K562 (cell line): Measurements from ENCODE around the gene CAMK2D. TPM values are rescaled to one million over a fixed set of nuclear protein-coding genes. Genes with fewer than 3 reads are reported as not detected.

Experiments
- ATAC-seq: fragments of 200-7000 bp; cut with Tn5 transposase; 3 replicates; pipeline ENCODE4 v1.9.1; 2020; ENCODE audit warnings: moderate library complexity
- BruUV-seq: library from RNA; stranded (reverse); fragments of 400-500 nt; replicated peaks from 2 replicates; lab custom pipeline; 2021; lab: Mats Ljungman, UMichigan
- CTCF ChIA-PET: fragments of 300-600 bp; formaldehyde crosslinking; extraction: SDS; loops from one replicate; lab custom pipeline; 2021; ENCODE audit warnings: low intra/inter-chr PET ratio; lab: Yijun Ruan, JAX
- POLR2A ChIA-PET: fragments of 300-600, 350-650 bp; sonication (Branson Sonifier 250); formaldehyde crosslinking; extraction: SDS; loops from one replicate; lab custom pipeline; 2021; ENCODE audit warnings: antibody characterized with exemption, inconsistent platforms; lab: Yijun Ruan, JAX
- DNase-seq, 4 experiments: peaks; one replicate each; pipeline versions ENCODE4 v3.0.0 to v3.0.0-alpha.2; 2011 to 2018; ENCODE audit warnings: low spot score in 3 of 4, mixed read lengths in 3 of 4; ENCODE audit errors: extremely low read depth in 1 of 4
- FAIRE-seq: peaks from 2 replicates; lab custom pipeline; 2011; peaks lifted over from hg19 to GRCh38; lab: Jason Lieb, UNC
- H2AFZ ChIP-seq: 2 replicates; pipeline ENCODE4 v1.6.0; 2011; ENCODE audit warnings: low read depth, low read length, control low read depth, inconsistent platforms
- H3K27ac ChIP-seq: fragments of 200-600 bp; 3 replicates; pipeline ENCODE4 v1.8.0; 2011; ENCODE audit warnings: low read depth, mild to moderate bottlenecking, control low read depth, inconsistent platforms, low read length, moderate library complexity, mixed read lengths; ENCODE audit errors: extremely low read depth
- H3K27me3 ChIP-seq, 2 experiments: fragments of 300-600 bp in 1 of 2; 2 replicates in 1 of 2; 3 replicates in 1 of 2; pipeline versions ENCODE4 v1.6.0 to v1.8.0; 2011; ENCODE audit warnings: inconsistent platforms in 2 of 2, low read length in 2 of 2, mild to moderate bottlenecking in 1 of 2, mixed read lengths in 1 of 2, moderate library complexity in 1 of 2; ENCODE audit not compliant: control insufficient read depth in 2 of 2, insufficient read depth in 2 of 2
- H3K36me3 ChIP-seq: fragments of 300-600 bp; 3 replicates; pipeline ENCODE4 v1.8.0; 2011; ENCODE audit warnings: mild to moderate bottlenecking, low read length, inconsistent platforms; ENCODE audit not compliant: control insufficient read depth, insufficient read depth
- H3K4me1 ChIP-seq, 2 experiments: fragments of 200-600 bp in 1 of 2; replicated peaks in 1 of 2; 2 replicates in 1 of 2; 3 replicates in 1 of 2; pipeline versions ENCODE4 v1.5.1 to v1.8.0; 2011; ENCODE audit warnings: inconsistent platforms in 2 of 2, low read length in 2 of 2, mild to moderate bottlenecking in 1 of 2, mixed read lengths in 1 of 2, moderate library complexity in 1 of 2; ENCODE audit not compliant: control insufficient read depth in 2 of 2, insufficient read depth in 2 of 2
- H3K4me2 ChIP-seq: 2 replicates; pipeline ENCODE4 v1.6.1; 2011; ENCODE audit warnings: low read length, control low read depth, inconsistent platforms, mixed read lengths; ENCODE audit not compliant: insufficient read depth
- H3K4me3 ChIP-seq: fragments of 200-600 bp; sonication (generic), shearing (Covaris generic); 2 replicates; pipeline ENCODE4 v1.5.1; 2016; ENCODE audit warnings: control low read depth, inconsistent platforms
- H3K79me2 ChIP-seq: fragments of 200-600 bp; 3 replicates; pipeline ENCODE4 v1.8.0; 2011; ENCODE audit warnings: low read length, inconsistent platforms; ENCODE audit not compliant: control insufficient read depth, insufficient read depth
- H3K9ac ChIP-seq, 2 experiments: 2 replicates each; pipeline versions ENCODE4 v1.6.0 to v1.6.1; 2011; ENCODE audit warnings: low read depth in 2 of 2, low read length in 2 of 2, control low read depth in 1 of 2, inconsistent platforms in 1 of 2, mild to moderate bottlenecking in 1 of 2, mixed read lengths in 1 of 2; ENCODE audit not compliant: insufficient read depth in 1 of 2
- H3K9me1 ChIP-seq: one replicate; pipeline ENCODE4 v1.6.0; 2011; ENCODE audit warnings: inconsistent platforms, mild to moderate bottlenecking, low read length, moderate library complexity; ENCODE audit not compliant: control insufficient read depth, insufficient read depth
- H3K9me3 ChIP-seq: replicated peaks from 2 replicates; pipeline ENCODE4 v1.5.1; 2011; ENCODE audit warnings: low read depth, low read length, inconsistent platforms; ENCODE audit not compliant: control insufficient read depth, insufficient read depth
- H4K20me1 ChIP-seq: replicated peaks from 2 replicates; pipeline ENCODE4 v1.6.1; 2011; ENCODE audit warnings: low read length, inconsistent platforms, mixed read lengths; ENCODE audit not compliant: control insufficient read depth, insufficient read depth
- BDP1 ChIP-seq: IDR thresholded peaks from 3 replicates; pipeline ENCODE4 v1.6.1; 2011; ENCODE audit not compliant: insufficient read length, insufficient read depth
- BRF2 ChIP-seq: IDR thresholded peaks from 3 replicates; pipeline ENCODE4 v1.6.1; 2011; ENCODE audit warnings: borderline replicate concordance, mild to moderate bottlenecking; ENCODE audit not compliant: insufficient read length, insufficient read depth
- EGR1 ChIP-seq: fragments of 450-650 bp; conservative IDR thresholded peaks from 2 replicates; pipeline ENCODE4 v1.6.1; 2017; ENCODE audit warnings: mild to moderate bottlenecking
- GABPA ChIP-seq: fragments of 200-800 bp; sonication (Bioruptor generic); conservative IDR thresholded peaks from 2 replicates; pipeline ENCODE4 v1.6.1; 2016; ENCODE audit warnings: low read depth, missing genetic modification characterization, missing compliant biosample characterization
- HDAC6 ChIP-seq: IDR thresholded peaks from 2 replicates; pipeline ENCODE4 v1.6.1; 2012; ENCODE audit warnings: low read depth, mild to moderate bottlenecking, control low read depth, inconsistent platforms, low read length, moderate library complexity
- LARP7 ChIP-seq: fragments of 450-650 bp; IDR thresholded peaks from 2 replicates; pipeline ENCODE4 v1.6.1; 2016
- MYBL2 ChIP-seq, 2 experiments: fragments of 450-650 bp in 1 of 2; sonication (generic) in 1 of 2; formaldehyde crosslinking in 1 of 2; IDR thresholded peaks; 2 replicates each; pipeline versions ENCODE4 v1.6.1 to v1.8.1; 2017 to 2022; ENCODE audit warnings: borderline replicate concordance in 1 of 2, inconsistent platforms in 1 of 2, low read depth in 1 of 2, mild to moderate bottlenecking in 1 of 2, missing genetic modification reagents in 1 of 2, moderate library complexity in 1 of 2
- NBN ChIP-seq: fragments of 450-650 bp; IDR thresholded peaks from 2 replicates; pipeline ENCODE4 v1.6.1; 2016; ENCODE audit warnings: low read depth, mild to moderate bottlenecking
- POLR3A ChIP-seq: IDR thresholded peaks from 2 replicates; pipeline ENCODE4 v1.6.1; 2011; ENCODE audit warnings: borderline replicate concordance, mild to moderate bottlenecking, moderate library complexity; ENCODE audit not compliant: insufficient read length, insufficient read depth; ENCODE audit errors: extremely low read depth
- STAT5A ChIP-seq: IDR thresholded peaks from 2 replicates; pipeline ENCODE4 v1.6.1; 2012; ENCODE audit warnings: low read length, inconsistent platforms, borderline replicate concordance
- ZBTB33 ChIP-seq: sonication (generic); formaldehyde crosslinking; IDR thresholded peaks from 2 replicates; pipeline ENCODE4 v1.8.1; 2023; ENCODE audit warnings: mild to moderate bottlenecking, missing genetic modification reagents
- ZNF384 ChIP-seq: IDR thresholded peaks from 2 replicates; pipeline ENCODE4 v1.6.1; 2012; ENCODE audit warnings: low read depth, low read length, improper control_type of control experiment
- in situ Hi-C: fragments of 300-500 bp; cut with MboI; formaldehyde crosslinking; loops from 4 replicates; pipeline ENCODE4 v1.15.0; 2018; ENCODE audit warnings: inconsistent platforms, mixed read lengths
- intact Hi-C: fragments of 100-400 bp; cut with micrococcal nuclease; formaldehyde crosslinking; loops from 2 replicates; pipeline ENCODE4 v1.14.2; 2022
- polyA plus RNA-seq, 8 experiments: library from polyadenylated mRNA; depleted of rRNA in 4 of 8; stranded (reverse) in 5 of 8; unstranded in 3 of 8; fragments of >200 nt; fragmentation: Nextera tagmentation in 2 of 8; fragmentation: Illumina TruSeq in 1 of 8; extraction: Ambion mirVana in 2 of 8; extraction: Trizol in 1 of 8; gene quantifications; 2 replicates each; pipeline versions ENCODE4 v1.2.1 to v1.2.3, GENCODE V29; 2011 to 2014; ENCODE audit warnings: inconsistent platforms in 1 of 8, missing spikeins in 1 of 8
- total RNA-seq, 7 experiments: library from RNA; depleted of rRNA in 6 of 7; stranded (reverse); fragments of >200 nt in 6 of 7; fragmentation: Illumina TruSeq in 2 of 7; extraction: Trizol in 2 of 7; gene quantifications; 2 replicates each; pipeline versions ENCODE4 v1.2.1 to v1.2.3, GENCODE V29; 2011 to 2021; ENCODE audit warnings: low replicate concordance in 1 of 7
- TF ChIP-seq, protein P1 (sequence below): sonication (generic); formaldehyde crosslinking; IDR thresholded peaks from 2 replicates; pipeline ENCODE4 v1.8.0; 2022; ENCODE audit warnings: mild to moderate bottlenecking, missing genetic modification reagents
- TF ChIP-seq, protein P2 (sequence below): fragments of 200-800 bp; sonication (Bioruptor generic); IDR thresholded peaks from 2 replicates; pipeline ENCODE4 v1.6.1; 2017; ENCODE audit warnings: missing genetic modification characterization, missing compliant biosample characterization
- TF ChIP-seq, protein P3 (sequence below): fragments of 150-350 bp; conservative IDR thresholded peaks from 2 replicates; pipeline ENCODE4 v1.6.1; 2014; ENCODE audit warnings: low read length

The CAMK2D gene
- total and polyA plus RNA-seq, 9 of the 15 experiments (the other 6 are each of a cell fraction or from before 2014, with no cell fraction given) = 0.01 to 0.33 (median 0.04) TPM; not detected in 2

DNA sequence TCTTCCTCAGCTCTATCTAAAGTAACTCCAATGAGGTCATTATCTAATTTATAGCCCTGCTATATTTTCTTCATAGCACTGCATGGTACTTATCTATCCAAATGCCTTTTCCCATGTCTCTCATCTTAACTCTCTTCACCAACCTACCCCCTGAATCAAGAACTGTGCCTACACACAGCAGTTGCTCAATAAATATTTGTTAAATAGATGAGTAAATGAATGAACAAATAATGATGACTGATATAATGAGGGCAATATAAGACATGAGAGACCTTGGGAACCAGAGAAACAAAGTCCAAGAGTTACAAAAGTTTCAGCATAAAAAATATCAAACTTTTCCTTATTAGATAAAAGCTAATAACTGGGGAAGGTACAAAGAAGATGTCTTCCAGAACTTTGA is 19.6 kb downstream of the CAMK2D start:
- no TSS peak for BruUV-seq
- ChIA-PET POLR2A (no interaction called here), CTCF (no interaction called here)
- Histone ChIP-seq H3K9me1 (no peaks in the 10 kb centered on the region), H3K79me2 (no peaks in the 10 kb centered on the region), H3K27ac (no peak overlapping the region), H3K4me3 (no peak overlapping the region), H3K4me1 (no peaks in the 10 kb centered on the region), H3K27me3 (no peaks in the 10 kb centered on the region), H3K9me3 (no peaks in the 10 kb centered on the region), H3K36me3 (no peaks in the 10 kb centered on the region), H4K20me1 (no peaks in the 10 kb centered on the region), H3K4me2 (no peak overlapping the region), H2AFZ (no peak overlapping the region), H3K9ac (no peak overlapping the region)
- DNase-seq (no peak), ATAC-seq (no peak), FAIRE-seq (no peak)
- in situ Hi-C loops = no loop called here
- intact Hi-C loops = no loop called here
- no peak for TF ChIP-seq BRF2
- TF ChIP-seq HDAC6 = no peak
- no peak for TF ChIP-seq LARP7
- no peak for TF ChIP-seq POLR3A
- no peak for TF ChIP-seq EGR1
- no peak for TF ChIP-seq ZNF384
- TF ChIP-seq, protein P1, sequence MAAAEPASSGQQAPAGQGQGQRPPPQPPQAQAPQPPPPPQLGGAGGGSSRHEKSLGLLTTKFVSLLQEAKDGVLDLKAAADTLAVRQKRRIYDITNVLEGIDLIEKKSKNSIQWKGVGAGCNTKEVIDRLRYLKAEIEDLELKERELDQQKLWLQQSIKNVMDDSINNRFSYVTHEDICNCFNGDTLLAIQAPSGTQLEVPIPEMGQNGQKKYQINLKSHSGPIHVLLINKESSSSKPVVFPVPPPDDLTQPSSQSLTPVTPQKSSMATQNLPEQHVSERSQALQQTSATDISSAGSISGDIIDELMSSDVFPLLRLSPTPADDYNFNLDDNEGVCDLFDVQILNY (CRISPR knock-in tag) = no peak
- TF ChIP-seq NBN = no peak
- TF ChIP-seq BDP1 = no peak
- TF ChIP-seq, protein P2, sequence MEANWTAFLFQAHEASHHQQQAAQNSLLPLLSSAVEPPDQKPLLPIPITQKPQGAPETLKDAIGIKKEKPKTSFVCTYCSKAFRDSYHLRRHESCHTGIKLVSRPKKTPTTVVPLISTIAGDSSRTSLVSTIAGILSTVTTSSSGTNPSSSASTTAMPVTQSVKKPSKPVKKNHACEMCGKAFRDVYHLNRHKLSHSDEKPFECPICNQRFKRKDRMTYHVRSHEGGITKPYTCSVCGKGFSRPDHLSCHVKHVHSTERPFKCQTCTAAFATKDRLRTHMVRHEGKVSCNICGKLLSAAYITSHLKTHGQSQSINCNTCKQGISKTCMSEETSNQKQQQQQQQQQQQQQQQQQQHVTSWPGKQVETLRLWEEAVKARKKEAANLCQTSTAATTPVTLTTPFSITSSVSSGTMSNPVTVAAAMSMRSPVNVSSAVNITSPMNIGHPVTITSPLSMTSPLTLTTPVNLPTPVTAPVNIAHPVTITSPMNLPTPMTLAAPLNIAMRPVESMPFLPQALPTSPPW (CRISPR knock-in tag) = no peak
- TF ChIP-seq ZBTB33 (CRISPR knock-in tag) = no peak
- TF ChIP-seq GABPA (tag) = no peak
- TF ChIP-seq STAT5A = no peak
- TF ChIP-seq, protein P3, sequence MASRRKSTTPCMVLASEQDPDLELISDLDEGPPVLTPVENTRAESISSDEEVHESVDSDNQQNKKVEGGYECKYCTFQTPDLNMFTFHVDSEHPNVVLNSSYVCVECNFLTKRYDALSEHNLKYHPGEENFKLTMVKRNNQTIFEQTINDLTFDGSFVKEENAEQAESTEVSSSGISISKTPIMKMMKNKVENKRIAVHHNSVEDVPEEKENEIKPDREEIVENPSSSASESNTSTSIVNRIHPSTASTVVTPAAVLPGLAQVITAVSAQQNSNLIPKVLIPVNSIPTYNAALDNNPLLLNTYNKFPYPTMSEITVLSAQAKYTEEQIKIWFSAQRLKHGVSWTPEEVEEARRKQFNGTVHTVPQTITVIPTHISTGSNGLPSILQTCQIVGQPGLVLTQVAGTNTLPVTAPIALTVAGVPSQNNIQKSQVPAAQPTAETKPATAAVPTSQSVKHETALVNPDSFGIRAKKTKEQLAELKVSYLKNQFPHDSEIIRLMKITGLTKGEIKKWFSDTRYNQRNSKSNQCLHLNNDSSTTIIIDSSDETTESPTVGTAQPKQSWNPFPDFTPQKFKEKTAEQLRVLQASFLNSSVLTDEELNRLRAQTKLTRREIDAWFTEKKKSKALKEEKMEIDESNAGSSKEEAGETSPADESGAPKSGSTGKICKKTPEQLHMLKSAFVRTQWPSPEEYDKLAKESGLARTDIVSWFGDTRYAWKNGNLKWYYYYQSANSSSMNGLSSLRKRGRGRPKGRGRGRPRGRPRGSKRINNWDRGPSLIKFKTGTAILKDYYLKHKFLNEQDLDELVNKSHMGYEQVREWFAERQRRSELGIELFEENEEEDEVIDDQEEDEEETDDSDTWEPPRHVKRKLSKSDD = no peak
- TF ChIP-seq MYBL2 (IDR thresholded peaks at IDR 0.05; ENCODE audit: low read depth) = no peak
- TF ChIP-seq MYBL2 (CRISPR knock-in tag; IDR thresholded peaks at IDR 0.05; ENCODE audit: borderline replicate concordance) = no peak
